Activated CD4-positive, alpha-beta T cell treated with anti-CD3 and anti-CD28 coated beads, Interleukin-10, Interleukin-2, amounts not matched to agents 100 ng/mL and 50 ng/mL, durations not matched to agents 16 hours and 8 hours (primary cell): ENCODE data around the gene ENTREP3.

Experiments
- DNase-seq: peaks from one replicate; pipeline ENCODE4 v3.0.0-alpha.2; 2020

The ENTREP3 gene

GRCh38 chr1:155277902-155278688 is 22.8 kb upstream of the ENTREP3 start:
- peak; percentile 58 for DNase-seq

- peak; percentile 97 for DNase-seq
Observed at GRCh38 chr1:155277070-155277901, 22.0 kb upstream of the ENTREP3 start, which contains the start of gene HCN3. Gene HCN3, plus strand, starts transcription at chr1:155277463. Its CDS starts 128 bp downstream, at chr1:155277591.

- DNase-seq, result peak; percentile 98
Observed at GRCh38 chr1:155273343-155274245, 18.3 kb upstream of the ENTREP3 start, which contains the start of gene CLK2. Gene CLK2, minus strand, starts transcription at chr1:155273504. Its CDS starts 2,527 bp downstream, at chr1:155270977.

GRCh38 chr1:155272466-155273342 is 17.4 kb upstream of the ENTREP3 start:
- no peak for DNase-seq

GRCh38 chr1:155269381-155269780 is 14.1 kb upstream of the ENTREP3 start:
- DNase-seq, result no peak

GRCh38 chr1:155268630-155269029 is 13.3 kb upstream of the ENTREP3 start:
- DNase-seq, result no peak

- DNase-seq, result no peak
Observed at GRCh38 chr1:155267373-155267772, 12.1 kb upstream of the ENTREP3 start.

- no peak for DNase-seq
Observed at GRCh38 chr1:155266553-155266952, 11.3 kb upstream of the ENTREP3 start.

GRCh38 chr1:155263067-155263466 is 7.8 kb upstream of the ENTREP3 start:
- DNase-seq, result no peak

GRCh38 chr1:155261852-155262673 is 6.8 kb upstream of the ENTREP3 start, which contains the start of gene SCAMP3:
Gene SCAMP3, minus strand, starts transcription at chr1:155262360. Its CDS starts 209 bp downstream, at chr1:155262151.
- peak; percentile 96 for DNase-seq

- DNase-seq, result peak; percentile 56
Observed at GRCh38 chr1:155261493-155261851, 6.2 kb upstream of the ENTREP3 start.

- DNase-seq, result no peak
Observed at GRCh38 chr1:155260276-155260675, 5.0 kb upstream of the ENTREP3 start.

- DNase-seq, result no peak
Observed at GRCh38 chr1:155256058-155256852, 972 bp upstream of the ENTREP3 start.

GRCh38 chr1:155254714-155255242 is 505 bp downstream of the ENTREP3 start:
- DNase-seq, result no peak

GRCh38 chr1:155254228-155254713 is 1.0 kb downstream of the ENTREP3 start:
- DNase-seq, result no peak

- DNase-seq, result no peak
Observed at GRCh38 chr1:155253797-155254196, 1.5 kb downstream of the ENTREP3 start.

GRCh38 chr1:155253208-155253607 is 2.1 kb downstream of the ENTREP3 start:
- no peak for DNase-seq

- no peak for DNase-seq
Observed at GRCh38 chr1:155251566-155251965, 3.7 kb downstream of the ENTREP3 start.
